ENCODE results near the gene GRP.

The GRP gene

GRCh38 chr18:59272221-59272888, 52.4 kb downstream of the GRP start:
- Histone ChIP-seq H3K4me1 (ENCODE audit: control insufficient read depth, insufficient read depth, low read length) (no peaks in the 10 kb centered on the region), H3K27ac (ENCODE audit: low read depth, low read length) (no peak overlapping the region), H3K36me3 (ENCODE audit: control insufficient read depth, insufficient read depth, low read length) (no peaks in the 10 kb centered on the region), H3K4me3 (ENCODE audit: low read length) (peak overlapping the region; percentile 41), H3K27me3 (ENCODE audit: control insufficient read depth, insufficient read depth, low read length) (peaks cover 58% of the 10 kb centered on the region), H3K9ac (ENCODE audit: low read length) (no peak overlapping the region)

GRCh38 chr18:59272891-59273758, 53.2 kb downstream of the GRP start, which contains the start of gene RAX:
RAX (minus strand) TSS chr18:59273454; CDS start chr18:59273206, 248 bp downstream.
- Histone ChIP-seq H3K36me3 (ENCODE audit: control insufficient read depth, insufficient read depth, low read length) (no peaks in the 10 kb centered on the region), H3K27me3 (ENCODE audit: control insufficient read depth, insufficient read depth, low read length) (peaks cover 54% of the 10 kb centered on the region), H3K27ac (ENCODE audit: low read depth, low read length) (no peak within 1 kb of the TSS), H3K9ac (ENCODE audit: low read length) (no peak within 1 kb of the TSS), H3K4me1 (ENCODE audit: control insufficient read depth, insufficient read depth, low read length) (no peaks in the 10 kb centered on the region), H3K4me3 (ENCODE audit: low read length) (peak within 1 kb of the TSS; percentile 45)

GRCh38 chr18:59273759-59274532, 54.0 kb downstream of the GRP start:
- Histone ChIP-seq H3K4me3 (ENCODE audit: low read length) (peak overlapping the region; percentile 45), H3K36me3 (ENCODE audit: control insufficient read depth, insufficient read depth, low read length) (no peaks in the 10 kb centered on the region), H3K27me3 (ENCODE audit: control insufficient read depth, insufficient read depth, low read length) (peaks cover 48% of the 10 kb centered on the region), H3K9ac (ENCODE audit: low read length) (no peak overlapping the region), H3K27ac (ENCODE audit: low read depth, low read length) (no peak overlapping the region), H3K4me1 (ENCODE audit: control insufficient read depth, insufficient read depth, low read length) (no peaks in the 10 kb centered on the region)

GRCh38 chr18:59274533-59274928, 54.6 kb downstream of the GRP start:
- H3K4me3 ChIP-seq (ENCODE audit: low read length): no peak overlapping the region

GRCh38 chr18:59275406-59275949, 55.5 kb downstream of the GRP start:
- Histone ChIP-seq H3K27me3 (ENCODE audit: control insufficient read depth, insufficient read depth, low read length) (peaks cover 38% of the 10 kb centered on the region), H3K9ac (ENCODE audit: low read length) (no peak overlapping the region), H3K4me3 (ENCODE audit: low read length) (no peak overlapping the region), H3K27ac (ENCODE audit: low read depth, low read length) (no peak overlapping the region), H3K4me1 (ENCODE audit: control insufficient read depth, insufficient read depth, low read length) (no peaks in the 10 kb centered on the region), H3K36me3 (ENCODE audit: control insufficient read depth, insufficient read depth, low read length) (no peaks in the 10 kb centered on the region)

More at GRCh38 chr18:59274533-59274928, 54.6 kb downstream of the GRP start:
- Histone ChIP-seq H3K36me3 (ENCODE audit: control insufficient read depth, insufficient read depth, low read length) (no peaks in the 10 kb centered on the region), H3K4me1 (ENCODE audit: control insufficient read depth, insufficient read depth, low read length) (no peaks in the 10 kb centered on the region), H3K27me3 (ENCODE audit: control insufficient read depth, insufficient read depth, low read length) (peaks cover 45% of the 10 kb centered on the region), H3K27ac (ENCODE audit: low read depth, low read length) (no peak overlapping the region), H3K9ac (ENCODE audit: low read length) (no peak overlapping the region)

GRCh38 chr18:59276047-59276446, 56.1 kb downstream of the GRP start:
- Histone ChIP-seq H3K9ac (ENCODE audit: low read length) (no peak overlapping the region), H3K36me3 (ENCODE audit: control insufficient read depth, insufficient read depth, low read length) (no peaks in the 10 kb centered on the region), H3K27ac (ENCODE audit: low read depth, low read length) (no peak overlapping the region), H3K4me1 (ENCODE audit: control insufficient read depth, insufficient read depth, low read length) (no peaks in the 10 kb centered on the region), H3K4me3 (ENCODE audit: low read length) (no peak overlapping the region), H3K27me3 (ENCODE audit: control insufficient read depth, insufficient read depth, low read length) (peaks cover 33% of the 10 kb centered on the region)

- Histone ChIP-seq H3K4me3 (ENCODE audit: low read length) (no peak overlapping the region), H3K27me3 (ENCODE audit: control insufficient read depth, insufficient read depth, low read length) (peaks cover 13% of the 10 kb centered on the region), H3K4me1 (ENCODE audit: control insufficient read depth, insufficient read depth, low read length) (no peaks in the 10 kb centered on the region), H3K9ac (ENCODE audit: low read length) (no peak overlapping the region), H3K36me3 (ENCODE audit: control insufficient read depth, insufficient read depth, low read length) (no peaks in the 10 kb centered on the region), H3K27ac (ENCODE audit: low read depth, low read length) (no peak overlapping the region)
These were observed 58.8 kb downstream of the GRP start for GRCh38 chr18:59278793-59279192.

- H3K36me3 ChIP-seq (ENCODE audit: control insufficient read depth, insufficient read depth, low read length): no peaks in the 10 kb centered on the region
- no peak overlapping the region for H3K4me3 ChIP-seq (ENCODE audit: low read length)
- no peaks in the 10 kb centered on the region for H3K4me1 ChIP-seq (ENCODE audit: control insufficient read depth, insufficient read depth, low read length)
- H3K27ac ChIP-seq (ENCODE audit: low read depth, low read length): no peak overlapping the region
- H3K27me3 ChIP-seq (ENCODE audit: control insufficient read depth, insufficient read depth, low read length): peaks cover 9% of the 10 kb centered on the region
- no peak overlapping the region for H3K9ac ChIP-seq (ENCODE audit: low read length)
These were observed 59.2 kb downstream of the GRP start for GRCh38 chr18:59279193-59279592.

- Histone ChIP-seq H3K4me3 (ENCODE audit: low read length) (no peak overlapping the region), H3K27me3 (ENCODE audit: control insufficient read depth, insufficient read depth, low read length) (peaks cover 4% of the 10 kb centered on the region), H3K9ac (ENCODE audit: low read length) (no peak overlapping the region), H3K4me1 (ENCODE audit: control insufficient read depth, insufficient read depth, low read length) (no peaks in the 10 kb centered on the region), H3K36me3 (ENCODE audit: control insufficient read depth, insufficient read depth, low read length) (no peaks in the 10 kb centered on the region), H3K27ac (ENCODE audit: low read depth, low read length) (no peak overlapping the region)
These were observed 59.8 kb downstream of the GRP start for GRCh38 chr18:59279722-59280121.

Data from rectal smooth muscle tissue (tissue), 1 donor.